Body of pancreas (tissue), 4 donors: ENCODE results near the gene MYOM1. TPM values are rescaled to one million over a fixed set of nuclear protein-coding genes. Genes with fewer than 3 reads are reported as not detected.
A peak's percentile ranks its signal among the peaks of the same experiment; 100 is the strongest.

Experiments used
- ATAC-seq: fragments of 150-250 bp; one replicate; pipeline ENCODE4 v1.9.1; 2016
- DNase-seq, 4 donors: peaks; one replicate each; pipeline ENCODE4 v3.0.0-alpha.2; 2019
- H3K27ac ChIP-seq, 4 donors: fragments of 200-600 bp; sonication (generic); 1 replicate in 3 of 4; 2 replicates in 1 of 4; pipeline versions ENCODE4 v1.5.1 to v1.6.1; 2016 to 2019; ENCODE audit warnings: mild to moderate bottlenecking in 1 of 4, mixed read lengths in 1 of 4, moderate library complexity in 1 of 4
- H3K27me3 ChIP-seq, 2 donors: fragments of 200-600 bp; sonication (generic); one replicate each; pipeline ENCODE4 v1.6.0; 2016; ENCODE audit warnings: mild to moderate bottlenecking in 1 of 2
- H3K36me3 ChIP-seq, 2 donors: fragments of 200-600 bp; sonication (generic); replicated peaks in 1 of 2; 2 replicates each; pipeline ENCODE4 v1.5.1; 2016; ENCODE audit warnings: low read depth in 2 of 2; ENCODE audit not compliant: insufficient read depth in 1 of 2
- H3K4me1 ChIP-seq: fragments of 200-600 bp; sonication (generic); one replicate; pipeline ENCODE4 v1.6.0; 2016
- H3K4me3 ChIP-seq, 2 donors: fragments of 200-600 bp; sonication (generic); 1 replicate in 1 of 2; 2 replicates in 1 of 2; pipeline ENCODE4 v1.5.1; 2016 to 2019
- H3K9me3 ChIP-seq, 3 donors: fragments of 200-600 bp; sonication (generic); 1 replicate in 2 of 3; 2 replicates in 1 of 3; pipeline ENCODE4 v1.5.1; 2016
- CTCF ChIP-seq, 7 experiments: fragments of 450-650 bp in 4 of 7; fragments of 200-600 bp in 3 of 7; sonication (generic) in 3 of 7; IDR thresholded peaks; one replicate each; pipeline ENCODE4 v1.5.1; 2016 to 2019; ENCODE audit warnings: antibody characterized with exemption in 7 of 7
- POLR2A ChIP-seq, 3 donors: fragments of 450-650 bp; IDR thresholded peaks; one replicate each; pipeline ENCODE4 v1.6.1; 2016; ENCODE audit warnings: antibody characterized with exemption in 3 of 3, mild to moderate bottlenecking in 2 of 3
- WGBS, 2 donors: methylation state at CpG; one replicate each; pipeline ENCODE4 v1.1.5; 2017; 5-methylcytosine and 5-hydroxymethylcytosine counted together
- intact Hi-C: fragments of 100-400 bp; cut with DNase I; formaldehyde crosslinking; loops from one replicate; pipeline ENCODE4 v1.15.1; 2023
- total RNA-seq, 2 donors: library from RNA; depleted of rRNA; stranded (reverse); fragments of >200 nt; gene quantifications; one replicate each; pipeline ENCODE4 v1.1.0, GENCODE V29; 2016

The MYOM1 gene
- total RNA-seq, 2 donors from 2014 or later: 10.9 to 21.8 TPM

GRCh38 chr18:3265564-3266033 is 45.8 kb upstream of the MYOM1 start:
- intact Hi-C loops: no loop called here
- no peak for TF ChIP-seq CTCF (IDR thresholded peaks at IDR 0.05)
- no peak for TF ChIP-seq POLR2A (IDR thresholded peaks at IDR 0.05)
- DNase-seq: no peak
- Histone ChIP-seq H3K27ac (no peak overlapping the region), H3K36me3 (no peaks in the 10 kb centered on the region), H3K4me3 (no peak overlapping the region), H3K27me3 (no peaks in the 10 kb centered on the region), H3K4me1 (peaks cover 71% of the 10 kb centered on the region), H3K9me3 (no peaks in the 10 kb centered on the region)
- 37 to 53% methylated on average over 3 of the region's 3 CpGs for WGBS, 2 donors
- no peak for ATAC-seq

GRCh38 chr18:3264362-3264761 is 44.6 kb upstream of the MYOM1 start:
- no peaks in the 10 kb centered on the region for H3K36me3 ChIP-seq
- H3K9me3 ChIP-seq: no peaks in the 10 kb centered on the region
- no peak overlapping the region for H3K4me3 ChIP-seq
- DNase-seq: peak in 1 of 4 donors; percentile 25
- 46 to 55% methylated on average over 2 of the region's 2 CpGs for WGBS, 2 donors
- H3K27me3 ChIP-seq: no peaks in the 10 kb centered on the region
- no peak for TF ChIP-seq CTCF (IDR thresholded peaks at IDR 0.05)
- no peak for TF ChIP-seq POLR2A (IDR thresholded peaks at IDR 0.05)
- intact Hi-C loops: no loop called here
- no peak overlapping the region for H3K27ac ChIP-seq
- H3K4me1 ChIP-seq: peaks cover 69% of the 10 kb centered on the region
- ATAC-seq: no peak

- Histone ChIP-seq H3K4me3 (peak overlapping the region; percentile 83 to 90), H3K36me3 (peaks cover 0 to 2% of the 10 kb centered on the region in 2 donors), H3K27me3 (no peaks in the 10 kb centered on the region), H3K27ac (peak overlapping the region in 3 of 4 donors; percentile 95 to 99 (median 98)), H3K9me3 (no peaks in the 10 kb centered on the region), H3K4me1 (peaks cover 58% of the 10 kb centered on the region)
- no peak for DNase-seq
- intact Hi-C loops: no loop called here
- ATAC-seq: no peak
- WGBS, 2 donors: 9 to 15% methylated on average over 8 of the region's 8 CpGs
- no peak for TF ChIP-seq POLR2A (IDR thresholded peaks at IDR 0.05)
- TF ChIP-seq CTCF (IDR thresholded peaks at IDR 0.05): no peak
Observed at GRCh38 chr18:3263132-3263700, 43.4 kb upstream of the MYOM1 start.

GRCh38 chr18:3262234-3263131 is 42.7 kb upstream of the MYOM1 start:
- DNase-seq: no peak
- Histone ChIP-seq H3K9me3 (no peaks in the 10 kb centered on the region), H3K4me1 (peaks cover 62% of the 10 kb centered on the region), H3K27me3 (no peaks in the 10 kb centered on the region), H3K4me3 (peak overlapping the region; percentile 83 to 90), H3K36me3 (peaks cover 0 to 2% of the 10 kb centered on the region in 2 donors), H3K27ac (peak overlapping the region; percentile 95 to 99 (median 98))
- intact Hi-C loops: no loop called here
- WGBS, 2 donors: 0% methylated on average over 21 to 65 of the region's 69 CpGs
- TF ChIP-seq POLR2A (IDR thresholded peaks at IDR 0.05) (no peak), CTCF (IDR thresholded peaks at IDR 0.05) (no peak)
- ATAC-seq: peak; percentile 51
